Left ventricle myocardium inferior (tissue), 1 donor: Measurements from ENCODE around the gene SLC22A8. TPM values are rescaled to one million over a fixed set of nuclear protein-coding genes. Genes with fewer than 3 reads are reported as not detected.
"Not testable (repeated sequence)": the region's sequence is repeated elsewhere in the genome, so short reads cannot be mapped to it uniquely, and the experiment has no call there.

ENCODE experiments used
- DNase-seq: peaks from one replicate; pipeline ENCODE4 v3.0.0-alpha.2; 2020
- H3K27ac ChIP-seq: fragments of 200-600 bp; replicated peaks from 2 replicates; pipeline ENCODE4 v1.8.0; 2021
- H3K27me3 ChIP-seq: fragments of 200-600 bp; 2 replicates; pipeline ENCODE4 v1.8.0; 2021; ENCODE audit warnings: low read depth
- H3K36me3 ChIP-seq: fragments of 200-600 bp; 2 replicates; pipeline ENCODE4 v1.8.0; 2021
- H3K4me1 ChIP-seq: fragments of 200-600 bp; 2 replicates; pipeline ENCODE4 v1.8.0; 2021
- H3K4me3 ChIP-seq: fragments of 200-600 bp; 2 replicates; pipeline ENCODE4 v1.8.0; 2021; ENCODE audit warnings: mild to moderate bottlenecking, moderate library complexity
- H3K9me3 ChIP-seq: fragments of 200-600 bp; replicated peaks from 2 replicates; pipeline ENCODE4 v1.8.0; 2021
- CTCF ChIP-seq: fragments of 200-600 bp; IDR thresholded peaks from 2 replicates; pipeline ENCODE4 v1.8.0; 2021; ENCODE audit warnings: antibody characterized with exemption, mild to moderate bottlenecking, borderline replicate concordance
- intact Hi-C: fragments of 100-400 bp; cut with micrococcal nuclease; formaldehyde crosslinking; loops from one replicate; pipeline ENCODE4 v1.11.0; 2022
- total RNA-seq: library from RNA; stranded (reverse); fragmentation: NEBNext Ultra II Directional; extraction: Animal tissue kit (Norgen Biotek cat#: 25700); gene quantifications from one replicate; pipeline ENCODE4 v1.2.1, GENCODE V29; 2021
- donor health status: DM: no; HTN: yes; CAD: no; lungs with severe emphysema.

Gene SLC22A8
- total RNA-seq, 1 donor from 2014 or later = not detected

- Histone ChIP-seq H3K4me1 (no peaks in the 10 kb centered on the region), H3K9me3 (peaks cover 13% of the 10 kb centered on the region), H3K4me3 (no peak overlapping the region), H3K27me3 (no peaks in the 10 kb centered on the region), H3K36me3 (no peaks in the 10 kb centered on the region), H3K27ac (no peak overlapping the region)
- TF ChIP-seq CTCF = no peak
- intact Hi-C loops = no loop called here
- no peak for DNase-seq
Measured at GRCh38 chr11:62948765-62949320, 66.8 kb downstream of the SLC22A8 start.

- DNase-seq, H3K27ac ChIP-seq, intact Hi-C loops, H3K4me1 ChIP-seq, H3K36me3 ChIP-seq, H3K4me3 ChIP-seq, H3K27me3 ChIP-seq: not testable (repeated sequence)
- peaks cover 13% of the 10 kb centered on the region for H3K9me3 ChIP-seq
Measured at GRCh38 chr11:62945538-62945937, 70.1 kb downstream of the SLC22A8 start.

Other genes with a start within 250 kb of the SLC22A8 start
- gene TAF6L, start 244.4 kb downstream of the SLC22A8 start, total RNA-seq = 8.0 TPM
- gene TMEM179B, start 228.4 kb downstream of the SLC22A8 start, total RNA-seq = 20.5 TPM
- gene TMEM223, start 223.8 kb downstream of the SLC22A8 start, total RNA-seq = 24.1 TPM
- 43.2 TPM for gene NXF1, start 210.4 kb downstream of the SLC22A8 start, total RNA-seq
- gene STX5, start 183.8 kb downstream of the SLC22A8 start, total RNA-seq = 16.7 TPM
- not detected for gene TEX54, start 183.0 kb downstream of the SLC22A8 start, total RNA-seq
- 24.3 TPM for gene WDR74, start 176.3 kb downstream of the SLC22A8 start, total RNA-seq
- 35.0 TPM for gene SLC3A2, start 134.9 kb downstream of the SLC22A8 start, total RNA-seq
- not detected for gene CHRM1, start 94.5 kb downstream of the SLC22A8 start, total RNA-seq
- not detected for gene SLC22A6, start 30.9 kb downstream of the SLC22A8 start, total RNA-seq
- not detected for gene SLC22A24, start 128.4 kb upstream of the SLC22A8 start, total RNA-seq
- not detected for gene SLC22A25, start 227.8 kb upstream of the SLC22A8 start, total RNA-seq